K562 (cell line): ENCODE results near the gene ACTN4. TPM values are rescaled to one million over a fixed set of nuclear protein-coding genes. Genes with fewer than 3 reads are reported as not detected.

ENCODE experiments used
- ARNT ChIP-seq, 2 experiments: fragments of 450-650 bp; IDR thresholded peaks; 2 replicates each; pipeline ENCODE4 v1.6.1; 2016; ENCODE audit warnings: mild to moderate bottlenecking in 1 of 2
- ATF1 ChIP-seq, 2 experiments: fragments of 450-650 bp in 1 of 2; IDR thresholded peaks; 2 replicates each; pipeline ENCODE4 v1.6.1; 2016; ENCODE audit warnings: missing compliant biosample characterization in 1 of 2, missing genetic modification characterization in 1 of 2
- CCAR2 ChIP-seq: fragments of 200-400 bp; formaldehyde crosslinking; IDR thresholded peaks from 2 replicates; pipeline ENCODE4 v1.6.1; 2017; ENCODE audit warnings: mild to moderate bottlenecking, low read depth, low read length
- CEBPZ ChIP-seq: fragments of 150-350 bp; IDR thresholded peaks from 2 replicates; pipeline ENCODE4 v1.6.1; 2014; ENCODE audit warnings: low read depth, mild to moderate bottlenecking, low read length, borderline replicate concordance
- DPF2 ChIP-seq: fragments of 450-650 bp; IDR thresholded peaks from 2 replicates; pipeline ENCODE4 v1.6.1; 2016
- E2F3 ChIP-seq: fragments of 250-450 bp; sonication (Bioruptor Pico); IDR thresholded peaks from 2 replicates; pipeline ENCODE4 v1.4.0; 2020; ENCODE audit warnings: mild to moderate bottlenecking
- EGR1 ChIP-seq: fragments of 450-650 bp; conservative IDR thresholded peaks from 2 replicates; pipeline ENCODE4 v1.6.1; 2017; ENCODE audit warnings: mild to moderate bottlenecking
- EHMT2 ChIP-seq: fragments of 450-650 bp; IDR thresholded peaks from 2 replicates; pipeline ENCODE4 v1.6.1; 2018; ENCODE audit warnings: antibody characterized with exemption
- EP300 ChIP-seq: IDR thresholded peaks from 2 replicates; pipeline ENCODE4 v1.6.1; 2012; ENCODE audit warnings: low read length, improper control_type of control experiment
- FOXJ2 ChIP-seq: fragments of 200-800 bp; sonication (Bioruptor generic); IDR thresholded peaks from 2 replicates; pipeline ENCODE4 v1.6.1; 2016; ENCODE audit warnings: missing genetic modification characterization, missing compliant biosample characterization
- HDAC3 ChIP-seq: fragments of 450-650 bp; IDR thresholded peaks from 2 replicates; pipeline ENCODE4 v1.6.1; 2018; ENCODE audit warnings: borderline replicate concordance, mild to moderate bottlenecking, moderate library complexity; ENCODE audit not compliant: partially characterized antibody
- HMG20A ChIP-seq: fragments of 450-650 bp; formaldehyde crosslinking; conservative IDR thresholded peaks from 2 replicates; pipeline ENCODE4 v1.4.0; 2020; ENCODE audit warnings: mild to moderate bottlenecking, mixed read lengths
- LARP7 ChIP-seq: fragments of 450-650 bp; IDR thresholded peaks from 2 replicates; pipeline ENCODE4 v1.6.1; 2016
- PTRF ChIP-seq: fragments of 450-650 bp; IDR thresholded peaks from 2 replicates; pipeline ENCODE4 v1.6.1; 2016; ENCODE audit warnings: mild to moderate bottlenecking, missing genetic modification characterization, missing compliant biosample characterization
- RBFOX2 ChIP-seq: fragments of 200-400 bp; formaldehyde crosslinking; IDR thresholded peaks from 2 replicates; pipeline ENCODE4 v1.6.1; 2017; ENCODE audit warnings: low read depth, mild to moderate bottlenecking, low read length, moderate library complexity
- RBM22 ChIP-seq: fragments of 200-400 bp; formaldehyde crosslinking; IDR thresholded peaks from 2 replicates; pipeline ENCODE4 v1.6.1; 2018; ENCODE audit warnings: low read length, low read depth; ENCODE audit not compliant: poor library complexity, severe bottlenecking
- SNRNP70 ChIP-seq: fragments of 200-400 bp; formaldehyde crosslinking; optimal IDR thresholded peaks from 2 replicates; pipeline ENCODE3; 2017; ENCODE audit warnings: low read depth, low read length
- SRF ChIP-seq, 2 experiments: fragments of 250-450, 450-650 bp in 1 of 2; sonication (Bioruptor Pico) in 1 of 2; sonication (generic) in 1 of 2; formaldehyde crosslinking; IDR thresholded peaks; 2 replicates each; pipeline versions ENCODE4 v1.5.0 to v1.5.1; 2020 to 2022; ENCODE audit warnings: mild to moderate bottlenecking in 1 of 2, missing genetic modification reagents in 1 of 2
- TARDBP ChIP-seq: fragments of 450-650 bp; IDR thresholded peaks from 2 replicates; pipeline ENCODE4 v1.6.1; 2016
- ZNF23 ChIP-seq: fragments of 250-450 bp; sonication (Bioruptor Pico); IDR thresholded peaks from 2 replicates; pipeline ENCODE4 v1.4.0; 2020; ENCODE audit warnings: mild to moderate bottlenecking
- ZNF551 ChIP-seq: fragments of 250-450 bp; sonication (Bioruptor Pico); IDR thresholded peaks from 2 replicates; pipeline ENCODE4 v1.5.0; 2021; ENCODE audit warnings: mild to moderate bottlenecking, moderate library complexity
- ZNF695 ChIP-seq: fragments of 450-650 bp; formaldehyde crosslinking; IDR thresholded peaks from 2 replicates; pipeline ENCODE4 v1.4.0; 2020; ENCODE audit warnings: mild to moderate bottlenecking, moderate library complexity
- polyA plus RNA-seq, 8 experiments: library from polyadenylated mRNA; depleted of rRNA in 4 of 8; stranded (reverse) in 5 of 8; unstranded in 3 of 8; fragments of >200 nt; fragmentation: Nextera tagmentation in 2 of 8; fragmentation: Illumina TruSeq in 1 of 8; extraction: Ambion mirVana in 2 of 8; extraction: Trizol in 1 of 8; gene quantifications; 2 replicates each; pipeline versions ENCODE4 v1.2.1 to v1.2.3, GENCODE V29; 2011 to 2014; ENCODE audit warnings: inconsistent platforms in 1 of 8, missing spikeins in 1 of 8
- total RNA-seq, 7 experiments: library from RNA; depleted of rRNA in 6 of 7; stranded (reverse); fragments of >200 nt in 6 of 7; fragmentation: Illumina TruSeq in 2 of 7; extraction: Trizol in 2 of 7; gene quantifications; 2 replicates each; pipeline versions ENCODE4 v1.2.1 to v1.2.3, GENCODE V29; 2011 to 2021; ENCODE audit warnings: low replicate concordance in 1 of 7
- TF ChIP-seq, protein P1 (sequence below): sonication (generic); IDR thresholded peaks from 2 replicates; pipeline ENCODE4 v1.6.1; 2016

ACTN4 gene
- total and polyA plus RNA-seq, 9 of the 15 experiments (the other 6 are each of a cell fraction or from before 2014, with no cell fraction given), result 3.1 to 385 (median 125) TPM

GRCh38 chr19:38664503-38665211 lies 17.2 kb downstream of the ACTN4 start (continued):
- TF ChIP-seq CEBPZ, result no peak
- TF ChIP-seq SNRNP70, result no peak
- TF ChIP-seq, protein P1, sequence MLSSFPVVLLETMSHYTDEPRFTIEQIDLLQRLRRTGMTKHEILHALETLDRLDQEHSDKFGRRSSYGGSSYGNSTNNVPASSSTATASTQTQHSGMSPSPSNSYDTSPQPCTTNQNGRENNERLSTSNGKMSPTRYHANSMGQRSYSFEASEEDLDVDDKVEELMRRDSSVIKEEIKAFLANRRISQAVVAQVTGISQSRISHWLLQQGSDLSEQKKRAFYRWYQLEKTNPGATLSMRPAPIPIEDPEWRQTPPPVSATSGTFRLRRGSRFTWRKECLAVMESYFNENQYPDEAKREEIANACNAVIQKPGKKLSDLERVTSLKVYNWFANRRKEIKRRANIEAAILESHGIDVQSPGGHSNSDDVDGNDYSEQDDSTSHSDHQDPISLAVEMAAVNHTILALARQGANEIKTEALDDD, result peak; percentile 43
- TF ChIP-seq HDAC3, result no peak
- no peak for TF ChIP-seq EHMT2
- no peak for TF ChIP-seq RBM22
- no peak for TF ChIP-seq CCAR2
- TF ChIP-seq ATF1 (CRISPR knock-in tag; IDR thresholded peaks at IDR 0.05), result no peak
- TF ChIP-seq ATF1 (tag; IDR thresholded peaks at IDR 0.05), result no peak
- TF ChIP-seq RBFOX2, result no peak
- TF ChIP-seq LARP7, result no peak
- TF ChIP-seq FOXJ2 (tag), result no peak
- peak; percentile 24; the same call in 1 of the 2 replicates for TF ChIP-seq DPF2
- TF ChIP-seq ZNF551 (CRISPR knock-in tag), result no peak
- no peak for TF ChIP-seq ARNT (IDR thresholded peaks at IDR 0.05)
- TF ChIP-seq HMG20A (CRISPR knock-in tag), result no peak
- TF ChIP-seq ZNF695 (CRISPR knock-in tag), result no peak
- TF ChIP-seq SRF (CRISPR knock-in tag; IDR thresholded peaks at IDR 0.05), result no peak
- TF ChIP-seq EP300, result no peak
- TF ChIP-seq ZNF23 (CRISPR knock-in tag), result no peak
- TF ChIP-seq TARDBP, result no peak
- TF ChIP-seq EGR1, result no peak
- no peak for TF ChIP-seq PTRF (tag)
- TF ChIP-seq E2F3 (CRISPR knock-in tag), result no peak
